Vagina (tissue), 2 donors: Measurements from ENCODE around the gene PAIP2B.

Experiments used
- CTCF ChIP-seq, 3 experiments: fragments of 450-650 bp in 2 of 3; fragments of 200-600 bp in 1 of 3; sonication (generic) in 1 of 3; IDR thresholded peaks; one replicate each; pipeline ENCODE4 v1.5.1; 2017 to 2019; ENCODE audit warnings: antibody characterized with exemption in 3 of 3, mild to moderate bottlenecking in 2 of 3, moderate library complexity in 2 of 3
- POLR2A ChIP-seq, 2 donors: fragments of 450-650 bp; IDR thresholded peaks; one replicate each; pipeline ENCODE4 v1.6.1; 2017; ENCODE audit warnings: antibody characterized with exemption in 2 of 2, mild to moderate bottlenecking in 2 of 2, moderate library complexity in 2 of 2

GRCh38 chr2:71215447-71215846 is 11.5 kb downstream of the PAIP2B start:
- TF ChIP-seq CTCF (IDR thresholded peaks at IDR 0.05) (no peak), POLR2A (IDR thresholded peaks at IDR 0.05) (no peak)
